ENCODE results near the gene PLOD1.

The PLOD1 gene

GRCh38 chr1:11952455-11953109 is 18.1 kb downstream of the PLOD1 start:
- TF ChIP-seq CTCF (IDR thresholded peaks at IDR 0.05; ENCODE audit: low read length, missing control alignments): no peak
- DNase-seq (ENCODE audit: low read depth): no peak
- no peak overlapping the region for H3K4me3 ChIP-seq (replicated peaks; ENCODE audit: low read depth, low read length)

- DNase-seq (ENCODE audit: low read depth): no peak
- H3K4me3 ChIP-seq (replicated peaks; ENCODE audit: low read depth, low read length): no peak overlapping the region
- TF ChIP-seq CTCF (IDR thresholded peaks at IDR 0.05; ENCODE audit: low read length, missing control alignments): no peak
These were observed 20.7 kb downstream of the PLOD1 start for GRCh38 chr1:11955221-11955620.

- TF ChIP-seq CTCF (IDR thresholded peaks at IDR 0.05; ENCODE audit: low read length, missing control alignments): no peak
- DNase-seq (ENCODE audit: low read depth): no peak
- no peak overlapping the region for H3K4me3 ChIP-seq (replicated peaks; ENCODE audit: low read depth, low read length)
These were observed 22.9 kb downstream of the PLOD1 start for GRCh38 chr1:11957398-11957797.

- DNase-seq (ENCODE audit: low read depth): no peak
- no peak overlapping the region for H3K4me3 ChIP-seq (replicated peaks; ENCODE audit: low read depth, low read length)
- no peak for TF ChIP-seq CTCF (IDR thresholded peaks at IDR 0.05; ENCODE audit: low read length, missing control alignments)
These were observed 23.4 kb downstream of the PLOD1 start for GRCh38 chr1:11957897-11958296.

GRCh38 chr1:11960276-11960675 is 25.8 kb downstream of the PLOD1 start:
- no peak overlapping the region for H3K4me3 ChIP-seq (replicated peaks; ENCODE audit: low read depth, low read length)
- no peak for TF ChIP-seq CTCF (IDR thresholded peaks at IDR 0.05; ENCODE audit: low read length, missing control alignments)
- no peak for DNase-seq (ENCODE audit: low read depth)

GRCh38 chr1:11960715-11961114 is 26.2 kb downstream of the PLOD1 start:
- TF ChIP-seq CTCF (IDR thresholded peaks at IDR 0.05; ENCODE audit: low read length, missing control alignments): no peak
- no peak for DNase-seq (ENCODE audit: low read depth)
- no peak overlapping the region for H3K4me3 ChIP-seq (replicated peaks; ENCODE audit: low read depth, low read length)

GRCh38 chr1:11961230-11961629 is 26.7 kb downstream of the PLOD1 start:
- TF ChIP-seq CTCF (IDR thresholded peaks at IDR 0.05; ENCODE audit: low read length, missing control alignments): no peak
- DNase-seq (ENCODE audit: low read depth): peak; percentile 35
- no peak overlapping the region for H3K4me3 ChIP-seq (replicated peaks; ENCODE audit: low read depth, low read length)
